HEK293 (cell line): Measurements from ENCODE around the gene EPM2A.
"Not testable (repeated sequence)": the region's sequence is repeated elsewhere in the genome, so short reads cannot be mapped to it uniquely, and the experiment has no call there.

Experiments
- CTCF ChIP-seq: fragments of 450-650 bp; formaldehyde crosslinking; IDR thresholded peaks from 2 replicates; pipeline ENCODE4 v1.5.1; 2016; ENCODE audit warnings: missing biosample characterization, missing genetic modification characterization
- EGR2 ChIP-seq: fragments of 450-650 bp; formaldehyde crosslinking; IDR thresholded peaks from 2 replicates; pipeline ENCODE4 v1.5.1; 2016; ENCODE audit warnings: low read depth, missing biosample characterization, missing genetic modification characterization
- PATZ1 ChIP-seq: fragments of 450-650 bp; formaldehyde crosslinking; IDR thresholded peaks from 2 replicates; pipeline ENCODE4 v1.5.1; 2016; ENCODE audit warnings: missing biosample characterization, missing genetic modification characterization
- PRDM2 ChIP-seq: fragments of 450-650 bp; formaldehyde crosslinking; IDR thresholded peaks from 2 replicates; pipeline ENCODE4 v1.5.1; 2016; ENCODE audit warnings: missing biosample characterization, missing genetic modification characterization, borderline replicate concordance
- SCRT1 ChIP-seq: fragments of 450-650 bp; formaldehyde crosslinking; IDR thresholded peaks from 2 replicates; pipeline ENCODE4 v1.5.1; 2016; ENCODE audit warnings: missing biosample characterization, missing genetic modification characterization, borderline replicate concordance
- TCF7L2 ChIP-seq: IDR thresholded peaks from 2 replicates; pipeline ENCODE4 v1.6.1; 2011; ENCODE audit warnings: low read depth, mild to moderate bottlenecking, inconsistent platforms, low read length, moderate library complexity, borderline replicate concordance
- WT1 ChIP-seq: fragments of 450-650 bp; formaldehyde crosslinking; IDR thresholded peaks from 2 replicates; pipeline ENCODE4 v1.5.1; 2016; ENCODE audit warnings: missing biosample characterization, missing genetic modification characterization
- YY2 ChIP-seq: fragments of 450-650 bp; formaldehyde crosslinking; IDR thresholded peaks from 2 replicates; pipeline ENCODE4 v1.5.1; 2016; ENCODE audit warnings: missing biosample characterization, missing genetic modification characterization
- ZNF121 ChIP-seq: fragments of 450-650 bp; formaldehyde crosslinking; IDR thresholded peaks from 2 replicates; pipeline ENCODE4 v1.5.1; 2016; ENCODE audit warnings: missing biosample characterization, missing genetic modification characterization
- ZNF184 ChIP-seq: fragments of 450-650 bp; IDR thresholded peaks from 2 replicates; pipeline ENCODE4 v1.5.1; 2018; ENCODE audit warnings: missing biosample characterization, mild to moderate bottlenecking, missing genetic modification characterization
- ZNF274 ChIP-seq, 2 experiments: fragments of 200-500 bp in 1 of 2; fragments of 450-650 bp in 1 of 2; sonication (Bioruptor generic) in 1 of 2; formaldehyde crosslinking in 1 of 2; IDR thresholded peaks; 2 replicates each; pipeline versions ENCODE4 v1.5.1 to v1.6.1; 2014 to 2016; ENCODE audit warnings: borderline replicate concordance in 1 of 2, inconsistent platforms in 1 of 2, low read length in 1 of 2, missing biosample characterization in 1 of 2, missing genetic modification characterization in 1 of 2
- ZNF341 ChIP-seq: fragments of 450-650 bp; formaldehyde crosslinking; IDR thresholded peaks from 2 replicates; pipeline ENCODE4; 2016; ENCODE audit warnings: low read depth, missing biosample characterization, missing genetic modification characterization
- ZNF501 ChIP-seq: fragments of 450-650 bp; formaldehyde crosslinking; IDR thresholded peaks from 2 replicates; pipeline ENCODE4 v1.5.1; 2016; ENCODE audit warnings: missing biosample characterization, missing genetic modification characterization
- ZNF580 ChIP-seq: fragments of 450-650 bp; formaldehyde crosslinking; IDR thresholded peaks from 2 replicates; pipeline ENCODE4 v1.5.1; 2016; ENCODE audit warnings: missing biosample characterization, missing genetic modification characterization

GRCh38 chr6:145742472-145742871 lies 7.2 kb upstream of the EPM2A start:
- TF ChIP-seq EGR2 (tag by site-specific recombination); ZNF274 (IDR thresholded peaks at IDR 0.05; ENCODE audit: low read length); ZNF274 (tag by site-specific recombination; IDR thresholded peaks at IDR 0.05; ENCODE audit: borderline replicate concordance); ZNF341 (tag by site-specific recombination); SCRT1 (tag by site-specific recombination); CTCF; PATZ1 (tag by site-specific recombination); ZNF121 (tag by site-specific recombination); ZNF501; PRDM2 (tag by site-specific recombination); TCF7L2; ZNF580; WT1; YY2 (tag by site-specific recombination); ZNF184 (tag by site-specific recombination): not testable (repeated sequence)
